DMS53 treated with DMSO at 0.1 percent for 48 hours (cell line): ENCODE data around the gene LMOD1.
"Not testable (repeated sequence)": the region's sequence is repeated elsewhere in the genome, so short reads cannot be mapped to it uniquely, and the experiment has no call there.

ENCODE experiments used
- DNase-seq: peaks from one replicate; lab custom pipeline; 2025; ENCODE audit not compliant: unreplicated experiment; lab: John Stamatoyannopoulos, UW

Gene LMOD1

GRCh38 chr1:201917362-201918033 is 28.9 kb downstream of the LMOD1 start:
- DNase-seq: no peak

GRCh38 chr1:201916649-201917249 is 29.6 kb downstream of the LMOD1 start:
- no peak for DNase-seq

- DNase-seq: no peak
Observed at GRCh38 chr1:201914456-201915235, 31.7 kb downstream of the LMOD1 start.

- DNase-seq: no peak
Observed at GRCh38 chr1:201912832-201913231, 33.5 kb downstream of the LMOD1 start.

- DNase-seq: no peak
Observed at GRCh38 chr1:201911826-201912571, 34.3 kb downstream of the LMOD1 start.

- DNase-seq: no peak
Observed at GRCh38 chr1:201907621-201908020, 38.7 kb downstream of the LMOD1 start.

GRCh38 chr1:201906336-201906735 is 40.0 kb downstream of the LMOD1 start:
- DNase-seq: no peak

GRCh38 chr1:201905234-201905890 is 41.0 kb downstream of the LMOD1 start:
- DNase-seq: no peak

GRCh38 chr1:201904579-201904978 is 41.8 kb downstream of the LMOD1 start:
- no peak for DNase-seq

- DNase-seq: no peak
Observed at GRCh38 chr1:201903135-201903534, 43.2 kb downstream of the LMOD1 start.

GRCh38 chr1:201902198-201902597 is 44.1 kb downstream of the LMOD1 start:
- no peak for DNase-seq

GRCh38 chr1:201901036-201901435 is 45.3 kb downstream of the LMOD1 start:
- not testable (repeated sequence) for DNase-seq

- no peak for DNase-seq
Observed at GRCh38 chr1:201900476-201900875, 45.9 kb downstream of the LMOD1 start.

- DNase-seq: no peak
Observed at GRCh38 chr1:201899683-201900429, 46.5 kb downstream of the LMOD1 start.

GRCh38 chr1:201898992-201899391 is 47.4 kb downstream of the LMOD1 start:
- DNase-seq: no peak

- no peak for DNase-seq
Observed at GRCh38 chr1:201898240-201898894, 48.0 kb downstream of the LMOD1 start.

- DNase-seq: no peak
Observed at GRCh38 chr1:201896951-201897391, 49.4 kb downstream of the LMOD1 start.

GRCh38 chr1:201895913-201896807 is 50.2 kb downstream of the LMOD1 start:
- DNase-seq: peak; percentile 86
